Testis (tissue), 3 donors: ENCODE measurements around the gene UBE2H. TPM values are rescaled to one million over a fixed set of nuclear protein-coding genes. Genes with fewer than 3 reads are reported as not detected.

ENCODE experiments used
- DNase-seq: peaks from one replicate; pipeline ENCODE4 v3.0.0-alpha.2; 2019
- H3K27ac ChIP-seq, 2 donors: fragments of 200-600 bp; sonication (generic); one replicate each; pipeline ENCODE4 v1.5.1; 2019
- H3K27me3 ChIP-seq: fragments of 200-600 bp; sonication (generic); one replicate; pipeline ENCODE4 v1.5.1; 2019
- H3K36me3 ChIP-seq: fragments of 200-600 bp; sonication (generic); one replicate; pipeline ENCODE4 v1.5.1; 2017; ENCODE audit warnings: low read depth; ENCODE audit errors: missing control alignments
- H3K4me1 ChIP-seq: fragments of 200-600 bp; sonication (generic); one replicate; pipeline ENCODE4 v1.5.1; 2019
- H3K4me3 ChIP-seq, 2 donors: fragments of 200-600 bp; sonication (generic); one replicate each; pipeline ENCODE4 v1.5.1; 2017 to 2019
- H3K9me3 ChIP-seq: fragments of 200-600 bp; sonication (generic); one replicate; pipeline ENCODE4 v1.5.1; 2017
- CTCF ChIP-seq, 3 experiments: fragments of 450-650 bp in 2 of 3; fragments of 200-600 bp in 1 of 3; sonication (generic) in 1 of 3; IDR thresholded peaks; one replicate each; pipeline ENCODE4 v1.5.1; 2016 to 2019; ENCODE audit warnings: antibody characterized with exemption in 3 of 3, mild to moderate bottlenecking in 2 of 3, moderate library complexity in 1 of 3
- POLR2A ChIP-seq: fragments of 450-650 bp; IDR thresholded peaks from one replicate; pipeline ENCODE4 v1.6.1; 2017; ENCODE audit warnings: antibody characterized with exemption, mild to moderate bottlenecking, moderate library complexity
- WGBS, 2 donors: methylation state at CpG; one replicate each; pipeline ENCODE4 v1.1.5; 2018; 5-methylcytosine and 5-hydroxymethylcytosine counted together
- intact Hi-C: fragments of 100-400 bp; cut with DNase I; formaldehyde crosslinking; loops from one replicate; pipeline ENCODE4 v1.15.1; 2023; ENCODE audit warnings: low total_unique reads
- polyA plus RNA-seq: library from polyadenylated mRNA; stranded (reverse); fragments of 350-450 nt; fragmentation: Illumina TruSeq; extraction: RNeasy Lipid Tissue Mini Kit (QIAGEN cat#74804); gene quantifications from one replicate; pipeline ENCODE4 v1.2.3, GENCODE V29; 2014; ENCODE audit warnings: low read depth, low replicate concordance; ENCODE audit not compliant: insufficient read depth
- total RNA-seq, 2 donors: library from RNA; depleted of rRNA; stranded (reverse); fragments of >200 nt; gene quantifications; one replicate each; pipeline ENCODE4 v1.2.3, GENCODE V29; 2016

UBE2H gene
- total and polyA plus RNA-seq, 3 donors from 2014 or later, result 93.5 to 130 (median 126) TPM

- WGBS, 2 donors, result 63 to 65% methylated on average over 4 of the region's 4 CpGs
- Histone ChIP-seq H3K27me3 (no peaks in the 10 kb centered on the region), H3K27ac (peak overlapping the region; percentile 60 to 71), H3K9me3 (no peaks in the 10 kb centered on the region), H3K36me3 (no peaks in the 10 kb centered on the region), H3K4me3 (no peak overlapping the region), H3K4me1 (peaks cover 13% of the 10 kb centered on the region)
- intact Hi-C loops, result no loop called here
- no peak for TF ChIP-seq CTCF (IDR thresholded peaks at IDR 0.05)
- TF ChIP-seq POLR2A, result no peak
- no peak for DNase-seq
Measured at GRCh38 chr7:129924602-129925001, 28.2 kb downstream of the UBE2H start.

GRCh38 chr7:129923709-129924108 is 29.1 kb downstream of the UBE2H start:
- peak overlapping the region in 1 of 2 donors; percentile 57 for H3K27ac ChIP-seq
- no peaks in the 10 kb centered on the region for H3K27me3 ChIP-seq
- H3K36me3 ChIP-seq, result no peaks in the 10 kb centered on the region
- peaks cover 14% of the 10 kb centered on the region for H3K4me1 ChIP-seq
- 33 to 37% methylated on average over 2 of the region's 2 CpGs for WGBS, 2 donors
- no peaks in the 10 kb centered on the region for H3K9me3 ChIP-seq
- no peak overlapping the region for H3K4me3 ChIP-seq
- TF ChIP-seq CTCF (IDR thresholded peaks at IDR 0.05) (no peak), POLR2A (no peak)
- intact Hi-C loops, result no loop called here
- DNase-seq, result no peak

GRCh38 chr7:129919492-129919891 is 33.3 kb downstream of the UBE2H start:
- no peak overlapping the region for H3K4me3 ChIP-seq
- WGBS, 2 donors, result 71 to 84% methylated on average over 2 of the region's 2 CpGs
- H3K27me3 ChIP-seq, result no peaks in the 10 kb centered on the region
- no peak overlapping the region for H3K27ac ChIP-seq
- H3K4me1 ChIP-seq, result peaks cover 47% of the 10 kb centered on the region
- H3K36me3 ChIP-seq, result no peaks in the 10 kb centered on the region
- H3K9me3 ChIP-seq, result no peaks in the 10 kb centered on the region
- TF ChIP-seq CTCF (IDR thresholded peaks at IDR 0.05), result no peak
- TF ChIP-seq POLR2A, result no peak
- intact Hi-C loops, result no loop called here
- no peak for DNase-seq

- intact Hi-C loops, result no loop called here
- Histone ChIP-seq H3K4me1 (peaks cover 48% of the 10 kb centered on the region), H3K36me3 (no peaks in the 10 kb centered on the region), H3K27ac (no peak overlapping the region), H3K9me3 (no peaks in the 10 kb centered on the region), H3K4me3 (no peak overlapping the region), H3K27me3 (no peaks in the 10 kb centered on the region)
- WGBS, 2 donors, result 86 to 93% methylated on average over 5 of the region's 5 CpGs
- DNase-seq, result no peak
- TF ChIP-seq CTCF (IDR thresholded peaks at IDR 0.05) (no peak), POLR2A (no peak)
Measured at GRCh38 chr7:129918922-129919321, 33.8 kb downstream of the UBE2H start.

DNA sequence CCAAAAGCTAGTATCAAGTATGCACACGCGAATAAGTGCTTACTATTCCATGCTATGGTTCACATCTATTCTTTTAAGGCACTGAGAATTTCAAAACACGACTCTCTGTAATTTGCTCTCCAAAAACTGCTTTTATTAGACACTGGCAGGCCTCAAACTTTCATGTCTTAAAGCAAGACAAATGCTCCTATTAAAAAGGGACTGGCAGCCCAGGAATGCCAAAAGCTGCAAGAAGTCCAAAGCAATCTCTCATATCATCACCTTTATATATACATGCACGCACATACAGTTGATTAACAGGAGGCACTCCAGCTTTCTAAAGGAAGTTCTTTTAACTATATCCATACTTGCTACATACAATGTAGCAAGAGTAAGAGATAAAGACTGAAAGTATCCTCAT is 34.8 kb downstream of the UBE2H start:
- H3K9me3 ChIP-seq, result no peaks in the 10 kb centered on the region
- intact Hi-C loops, result no loop called here
- no peaks in the 10 kb centered on the region for H3K27me3 ChIP-seq
- no peaks in the 10 kb centered on the region for H3K36me3 ChIP-seq
- TF ChIP-seq POLR2A, result no peak
- TF ChIP-seq CTCF (IDR thresholded peaks at IDR 0.05), result no peak
- H3K4me1 ChIP-seq, result peaks cover 53% of the 10 kb centered on the region
- no peak for DNase-seq
- no peak overlapping the region for H3K4me3 ChIP-seq
- H3K27ac ChIP-seq, result peak overlapping the region; percentile 21 to 36
- WGBS, 2 donors, result 62 to 76% methylated on average over 4 of the region's 4 CpGs
